Transverse colon (tissue), 3 donors: Measurements from ENCODE around the gene PDXDC1.
"Not testable (repeated sequence)": the region's sequence is repeated elsewhere in the genome, so short reads cannot be mapped to it uniquely, and the experiment has no call there.

Source experiments
- EP300 ChIP-seq: sonication (generic); formaldehyde crosslinking; IDR thresholded peaks from one replicate; pipeline ENCODE4 v1.6.1; 2017; ENCODE audit warnings: antibody characterized with exemption, low read depth
- TF ChIP-seq, protein P1 (sequence below), 5 experiments: fragments of 200-600 bp in 3 of 5; fragments of 450-650 bp in 2 of 5; sonication (generic) in 3 of 5; IDR thresholded peaks; 1 replicate in 2 of 5; 2 replicates in 3 of 5; pipeline ENCODE4 v1.5.1; 2016 to 2017; ENCODE audit warnings: antibody characterized with exemption in 5 of 5, inconsistent platforms in 3 of 5, mild to moderate bottlenecking in 2 of 5, moderate library complexity in 1 of 5

DNA sequence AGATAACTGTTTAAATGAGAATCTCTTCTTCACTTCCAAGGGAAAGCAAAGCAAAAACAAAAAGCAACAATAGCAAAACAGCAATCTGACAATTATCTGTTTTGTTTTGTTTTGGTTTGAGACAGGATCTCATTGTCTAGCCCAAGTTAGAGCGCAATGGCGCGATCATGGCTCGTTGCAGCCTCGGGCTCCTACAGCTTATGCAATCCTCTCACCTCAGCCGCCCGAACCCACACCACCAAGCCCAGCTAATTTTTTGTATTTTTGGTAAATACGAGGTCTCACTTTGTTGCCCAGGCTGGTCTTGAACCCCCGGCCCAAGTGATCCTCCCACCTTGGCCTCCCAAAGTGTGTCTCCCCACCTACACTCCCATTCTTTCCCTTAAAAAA, 121.8 kb downstream of the PDXDC1 start:
- TF ChIP-seq, protein P1, sequence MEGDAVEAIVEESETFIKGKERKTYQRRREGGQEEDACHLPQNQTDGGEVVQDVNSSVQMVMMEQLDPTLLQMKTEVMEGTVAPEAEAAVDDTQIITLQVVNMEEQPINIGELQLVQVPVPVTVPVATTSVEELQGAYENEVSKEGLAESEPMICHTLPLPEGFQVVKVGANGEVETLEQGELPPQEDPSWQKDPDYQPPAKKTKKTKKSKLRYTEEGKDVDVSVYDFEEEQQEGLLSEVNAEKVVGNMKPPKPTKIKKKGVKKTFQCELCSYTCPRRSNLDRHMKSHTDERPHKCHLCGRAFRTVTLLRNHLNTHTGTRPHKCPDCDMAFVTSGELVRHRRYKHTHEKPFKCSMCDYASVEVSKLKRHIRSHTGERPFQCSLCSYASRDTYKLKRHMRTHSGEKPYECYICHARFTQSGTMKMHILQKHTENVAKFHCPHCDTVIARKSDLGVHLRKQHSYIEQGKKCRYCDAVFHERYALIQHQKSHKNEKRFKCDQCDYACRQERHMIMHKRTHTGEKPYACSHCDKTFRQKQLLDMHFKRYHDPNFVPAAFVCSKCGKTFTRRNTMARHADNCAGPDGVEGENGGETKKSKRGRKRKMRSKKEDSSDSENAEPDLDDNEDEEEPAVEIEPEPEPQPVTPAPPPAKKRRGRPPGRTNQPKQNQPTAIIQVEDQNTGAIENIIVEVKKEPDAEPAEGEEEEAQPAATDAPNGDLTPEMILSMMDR (IDR thresholded peaks at IDR 0.05): not testable (repeated sequence)
- TF ChIP-seq EP300: not testable (repeated sequence)
